IMR-90 (cell line): ENCODE data around the gene ZC3HAV1L.

Source experiments
- CEBPB ChIP-seq: IDR thresholded peaks from 2 replicates; pipeline ENCODE4 v1.6.1; 2012; ENCODE audit warnings: low read depth, low read length, improper control_type of control experiment
- CTCF ChIP-seq: conservative IDR thresholded peaks from 2 replicates; pipeline ENCODE4 v1.5.1; 2012; ENCODE audit warnings: mild to moderate bottlenecking, low read depth, low read length, improper control_type of control experiment
- FOS ChIP-seq: fragments of 150-350 bp; IDR thresholded peaks from 2 replicates; pipeline ENCODE4 v1.6.1; 2016; ENCODE audit warnings: low read depth, low read length
- MAFK ChIP-seq: IDR thresholded peaks from 2 replicates; pipeline ENCODE4 v1.6.1; 2012; ENCODE audit warnings: low read depth, low read length, improper control_type of control experiment
- MAZ ChIP-seq: IDR thresholded peaks from 2 replicates; pipeline ENCODE4 v1.6.1; 2012; ENCODE audit warnings: low read depth, mild to moderate bottlenecking, low read length, improper control_type of control experiment, moderate library complexity, borderline replicate concordance
- MXI1 ChIP-seq: IDR thresholded peaks from 2 replicates; pipeline ENCODE4 v1.6.1; 2012; ENCODE audit warnings: low read depth, mild to moderate bottlenecking, low read length, moderate library complexity, borderline replicate concordance
- NFE2L2 ChIP-seq: fragments of 150-350 bp; IDR thresholded peaks from 2 replicates; pipeline ENCODE4 v1.6.1; 2016; ENCODE audit warnings: low read depth, mild to moderate bottlenecking, low read length
- POLR2A ChIP-seq: IDR thresholded peaks from 2 replicates; pipeline ENCODE4 v1.6.1; 2012; ENCODE audit warnings: mild to moderate bottlenecking, low read depth, low read length
- RFX5 ChIP-seq: IDR thresholded peaks from 2 replicates; pipeline ENCODE4 v1.8.0; 2012; ENCODE audit warnings: low read depth, mild to moderate bottlenecking, low read length, moderate library complexity
- SMC3 ChIP-seq: fragments of 150-350 bp; IDR thresholded peaks from 2 replicates; pipeline ENCODE4 v1.6.1; 2016; ENCODE audit warnings: low read depth, mild to moderate bottlenecking, antibody characterized with exemption, low read length, moderate library complexity
- USF2 ChIP-seq: fragments of 150-350 bp; IDR thresholded peaks from 2 replicates; pipeline ENCODE4 v1.6.1; 2017; ENCODE audit warnings: mild to moderate bottlenecking, antibody characterized with exemption, low read length, low read depth
- TF ChIP-seq, protein P1 (sequence below): fragments of 150-350 bp; IDR thresholded peaks from 2 replicates; pipeline ENCODE4 v1.6.1; 2016; ENCODE audit warnings: low read depth, mild to moderate bottlenecking, low read length, moderate library complexity, borderline replicate concordance

DNA sequence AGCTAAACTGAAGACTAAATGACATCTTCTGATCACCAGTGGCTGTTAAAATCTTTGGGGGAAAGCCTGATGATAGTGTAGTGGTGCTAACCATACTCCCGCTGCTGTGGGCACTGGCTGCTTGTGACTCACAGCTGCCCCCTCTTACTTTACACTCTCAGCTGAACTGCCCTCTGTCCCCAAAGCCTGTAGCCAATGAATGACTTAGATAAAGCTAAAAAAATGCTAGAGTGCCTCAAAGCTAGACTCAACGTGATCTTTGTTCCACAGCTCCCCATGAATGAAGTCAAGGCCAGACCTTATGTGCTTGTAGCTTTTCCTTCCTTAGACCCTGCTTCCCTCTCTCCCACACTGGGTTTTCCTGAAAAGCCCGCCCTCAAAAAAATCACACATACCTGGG lies 6.5 kb downstream of the ZC3HAV1L start:
- TF ChIP-seq, protein P1, sequence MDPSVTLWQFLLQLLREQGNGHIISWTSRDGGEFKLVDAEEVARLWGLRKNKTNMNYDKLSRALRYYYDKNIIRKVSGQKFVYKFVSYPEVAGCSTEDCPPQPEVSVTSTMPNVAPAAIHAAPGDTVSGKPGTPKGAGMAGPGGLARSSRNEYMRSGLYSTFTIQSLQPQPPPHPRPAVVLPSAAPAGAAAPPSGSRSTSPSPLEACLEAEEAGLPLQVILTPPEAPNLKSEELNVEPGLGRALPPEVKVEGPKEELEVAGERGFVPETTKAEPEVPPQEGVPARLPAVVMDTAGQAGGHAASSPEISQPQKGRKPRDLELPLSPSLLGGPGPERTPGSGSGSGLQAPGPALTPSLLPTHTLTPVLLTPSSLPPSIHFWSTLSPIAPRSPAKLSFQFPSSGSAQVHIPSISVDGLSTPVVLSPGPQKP, result no peak
- no peak for TF ChIP-seq NFE2L2
- no peak for TF ChIP-seq CTCF
- TF ChIP-seq RFX5, result no peak
- TF ChIP-seq MAZ, result no peak
- no peak for TF ChIP-seq POLR2A
- no peak for TF ChIP-seq FOS
- no peak for TF ChIP-seq CEBPB
- TF ChIP-seq SMC3, result no peak
- no peak for TF ChIP-seq USF2
- no peak for TF ChIP-seq MAFK
- no peak for TF ChIP-seq MXI1
